GM19463 (cell line): ENCODE data around the gene SEMA3F.

Experiments used
- ATAC-seq: cut with Tn5 transposase; IDR thresholded peaks from one replicate; pipeline ENCODE4 v1.9.1; 2021; ENCODE audit warnings: mild to moderate bottlenecking, moderate library complexity; ENCODE audit not compliant: unreplicated experiment

The SEMA3F gene

DNA sequence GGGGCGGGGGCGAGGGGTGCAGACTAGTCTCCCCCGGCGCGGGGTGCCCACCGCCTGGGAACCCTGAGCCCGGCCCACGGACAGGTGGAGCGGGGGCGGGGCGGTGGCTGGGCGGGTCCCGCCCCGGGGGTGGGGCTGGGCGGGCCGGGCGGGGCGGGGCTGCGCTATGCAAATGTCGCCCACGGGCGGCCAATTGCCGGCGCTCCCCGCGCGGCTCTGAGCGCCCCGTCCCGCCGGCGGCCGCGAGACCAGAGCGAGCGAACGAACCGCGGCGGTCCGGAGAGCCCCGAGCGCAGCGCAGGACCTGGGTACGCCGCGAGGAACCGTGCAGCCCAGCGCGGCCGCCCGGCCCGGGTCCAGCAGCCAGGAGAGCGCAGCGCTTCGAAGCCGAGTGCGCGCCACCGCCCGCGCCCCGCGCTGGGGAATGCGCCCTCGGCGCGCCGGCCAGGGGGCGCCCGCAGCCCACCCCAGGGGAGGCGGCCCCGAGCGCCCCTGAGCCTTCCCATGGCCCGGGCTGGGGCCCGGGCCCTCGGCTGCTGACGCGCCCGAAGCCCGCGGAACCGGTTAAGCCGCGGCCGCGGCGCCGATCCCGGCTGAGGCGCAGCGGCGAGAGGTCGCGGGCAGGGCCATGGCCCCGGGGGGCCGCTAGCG is at the start of gene SEMA3F:
TSS of gene SEMA3F (plus strand) at position 485 of the 651 bp plus-strand sequence. CDS start 4,299 bp downstream, outside the sequence.
- peak; percentile 91 for ATAC-seq

DNA sequence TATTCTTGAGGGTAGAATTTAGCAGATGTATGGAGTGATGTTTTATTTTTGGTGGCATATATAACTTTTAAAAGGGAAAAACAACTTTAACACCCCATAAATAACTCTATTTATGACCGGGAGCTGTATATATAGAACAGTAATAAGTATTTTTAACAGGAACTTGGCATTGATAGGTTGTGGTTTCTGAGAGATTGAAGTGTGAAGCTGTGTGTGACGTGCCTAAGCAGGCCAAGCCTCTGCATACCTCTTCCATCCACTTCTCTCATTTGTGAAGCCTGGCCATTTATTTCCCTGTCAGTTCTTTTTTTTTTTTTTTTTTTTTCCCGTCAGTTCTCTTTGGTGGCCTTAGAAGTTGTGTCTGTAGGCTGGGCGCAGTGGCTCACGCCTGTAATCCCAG is 43.4 kb upstream of the SEMA3F start:
- ATAC-seq: no peak

DNA sequence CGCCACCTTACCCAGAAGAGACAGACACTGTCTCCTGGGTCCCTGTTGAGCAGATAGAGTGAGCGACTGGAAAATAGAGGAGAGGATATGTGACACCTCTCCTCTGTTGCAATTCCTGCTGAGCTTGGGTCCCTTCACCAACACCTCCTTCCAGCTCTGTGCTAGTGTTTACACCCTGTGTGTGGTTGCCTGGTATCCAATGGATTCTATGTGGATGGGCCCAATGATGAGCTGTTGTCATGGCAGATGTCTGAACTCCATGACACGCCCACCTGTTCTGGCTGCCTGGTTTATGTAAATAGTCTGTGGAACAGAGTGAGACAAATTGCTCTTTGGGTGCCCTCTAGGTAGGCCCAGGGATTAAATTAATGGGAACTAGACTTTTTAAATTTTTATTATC is 42.7 kb upstream of the SEMA3F start:
- no peak for ATAC-seq

GRCh38 chr3:50117120-50117519 is 38.0 kb upstream of the SEMA3F start:
- ATAC-seq: no peak

DNA sequence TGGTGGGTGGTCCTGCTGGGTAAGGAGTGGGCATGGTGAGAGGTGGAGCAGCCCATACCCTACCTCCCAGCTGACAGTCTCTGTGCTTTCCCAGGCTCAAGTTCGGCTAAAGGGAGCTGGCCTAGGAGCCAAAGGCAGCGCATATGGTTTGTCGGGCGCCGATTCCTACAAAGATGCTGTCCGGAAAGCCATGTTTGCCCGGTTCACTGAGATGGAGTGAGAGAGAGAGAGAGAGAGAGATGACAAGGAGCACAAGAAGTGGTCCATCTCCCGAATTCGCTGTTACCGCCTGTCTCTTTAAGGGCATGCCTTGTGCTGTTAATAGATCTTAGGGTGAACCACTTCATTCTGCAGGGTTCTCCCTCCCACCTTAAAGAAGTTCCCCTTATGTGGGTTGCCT is 36.9 kb upstream of the SEMA3F start:
- ATAC-seq: no peak

DNA sequence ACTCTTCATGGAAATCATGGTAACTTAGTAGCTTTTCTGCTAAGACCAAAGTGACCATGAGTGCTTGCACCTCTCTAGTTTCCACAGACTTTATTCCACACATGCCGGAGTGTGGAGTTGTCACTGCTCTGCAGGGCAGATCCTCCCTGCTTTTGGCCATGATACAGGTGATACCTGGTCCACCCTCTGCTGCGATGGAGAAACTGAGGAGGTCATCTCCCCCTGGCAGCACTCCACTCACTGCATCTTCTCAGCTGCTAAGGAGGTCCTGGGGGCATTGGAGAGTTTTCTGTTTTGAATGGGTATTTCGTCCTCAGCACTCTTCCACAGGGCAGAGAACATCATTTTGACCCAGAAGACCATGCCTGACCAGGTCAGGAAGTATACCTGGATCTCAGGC is 35.3 kb upstream of the SEMA3F start:
- ATAC-seq: no peak

- ATAC-seq: no peak
These were observed 34.6 kb upstream of the SEMA3F start for GRCh38 chr3:50120364-50121071.

DNA sequence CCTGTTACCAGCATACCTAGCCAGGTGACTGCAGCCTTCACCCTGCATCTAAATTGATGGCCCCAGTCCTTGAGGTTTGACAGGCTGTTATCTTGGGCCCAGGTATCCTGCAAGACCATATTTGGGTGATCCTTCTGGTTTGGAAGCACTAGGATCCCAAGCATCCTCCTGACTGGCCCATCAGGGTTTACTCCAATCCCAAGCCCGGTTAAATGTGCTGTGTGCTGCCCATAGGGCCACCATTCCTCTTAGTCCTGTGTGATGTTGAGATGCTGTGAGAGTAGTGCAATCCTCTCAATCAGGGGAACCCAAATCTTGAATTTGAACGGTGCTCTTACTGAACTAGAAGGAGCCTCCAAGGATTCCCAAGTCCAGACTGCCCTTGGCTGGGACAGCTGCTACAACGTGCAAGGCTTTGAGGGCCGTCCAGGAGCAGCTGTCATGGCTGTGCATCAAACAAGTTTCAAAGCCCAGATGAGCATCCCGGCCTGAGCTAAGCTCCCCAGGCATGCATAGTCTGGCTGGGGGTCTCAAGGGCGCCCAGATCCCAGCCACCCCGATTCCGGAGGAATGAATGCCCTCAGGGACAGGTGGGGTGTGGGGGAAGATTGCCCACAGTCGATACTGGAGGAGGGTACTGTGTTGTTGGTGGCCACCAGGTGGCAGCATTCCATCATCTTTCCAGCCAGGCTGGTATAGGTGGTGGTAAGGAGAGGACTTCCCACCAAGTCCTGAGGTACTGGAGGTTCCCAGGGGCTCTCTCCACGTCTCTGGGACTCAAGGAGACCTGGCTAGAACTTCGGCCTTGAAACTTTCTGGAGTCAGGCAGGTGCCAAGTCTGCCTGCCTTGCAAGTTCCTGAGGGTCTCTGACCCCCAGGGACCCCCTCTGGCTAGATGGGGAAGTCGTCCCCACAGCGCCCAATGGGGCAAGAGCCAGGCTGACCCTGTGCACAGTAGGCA is 33.8 kb upstream of the SEMA3F start:
- no peak for ATAC-seq

DNA sequence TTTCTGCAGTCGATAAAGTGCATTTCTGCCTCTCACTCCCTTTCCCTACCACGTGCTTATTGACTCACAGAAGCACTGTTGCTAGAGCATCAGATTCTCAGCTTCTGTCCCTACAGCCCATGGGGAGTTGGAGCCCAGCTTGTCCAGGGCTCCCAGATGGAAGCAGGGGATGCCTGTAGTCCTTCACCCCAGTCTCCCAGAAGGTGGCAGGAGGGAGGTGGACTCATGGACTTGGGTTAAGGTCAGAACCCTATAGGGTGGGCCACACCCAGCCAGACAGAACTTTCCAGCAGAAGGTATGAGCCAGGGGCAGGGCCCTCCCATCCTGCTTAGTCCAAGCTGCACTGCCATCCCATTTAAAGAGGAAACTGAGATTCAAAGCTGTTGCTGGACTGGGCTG is 33.1 kb upstream of the SEMA3F start:
- no peak for ATAC-seq

GRCh38 chr3:50122661-50123391 is 32.3 kb upstream of the SEMA3F start:
- no peak for ATAC-seq

DNA sequence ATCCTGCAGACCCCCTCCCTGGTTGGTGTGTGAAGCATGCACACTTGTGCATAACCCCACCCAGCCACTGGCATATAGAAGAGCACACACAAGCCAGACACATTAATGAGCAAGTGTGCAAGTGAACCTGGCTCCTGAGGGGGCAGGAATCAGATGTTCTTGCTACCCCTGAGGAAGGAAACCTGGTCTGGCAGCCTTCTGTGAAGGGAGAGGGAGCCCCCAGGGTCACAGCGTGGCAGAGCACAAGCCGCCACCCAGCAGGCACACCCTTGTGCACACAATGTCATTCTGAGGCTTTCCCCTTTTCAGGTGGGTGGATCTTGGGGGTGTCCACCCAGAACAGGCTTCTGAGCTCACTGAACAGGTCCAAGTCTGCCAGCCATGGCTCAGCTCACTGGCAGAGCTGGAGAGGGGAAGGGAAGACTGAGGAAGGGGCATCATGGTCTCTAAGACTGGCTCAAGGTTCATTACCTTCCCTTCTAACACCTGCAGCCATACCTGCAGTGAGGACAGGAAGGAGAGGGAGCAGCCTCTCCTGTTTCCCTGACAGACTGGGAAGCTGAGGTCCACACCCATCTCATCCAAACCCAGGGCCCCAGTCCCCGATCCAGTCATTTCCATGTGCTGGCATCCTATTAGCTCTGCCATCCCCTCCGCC is 31.6 kb upstream of the SEMA3F start:
- ATAC-seq: no peak

DNA sequence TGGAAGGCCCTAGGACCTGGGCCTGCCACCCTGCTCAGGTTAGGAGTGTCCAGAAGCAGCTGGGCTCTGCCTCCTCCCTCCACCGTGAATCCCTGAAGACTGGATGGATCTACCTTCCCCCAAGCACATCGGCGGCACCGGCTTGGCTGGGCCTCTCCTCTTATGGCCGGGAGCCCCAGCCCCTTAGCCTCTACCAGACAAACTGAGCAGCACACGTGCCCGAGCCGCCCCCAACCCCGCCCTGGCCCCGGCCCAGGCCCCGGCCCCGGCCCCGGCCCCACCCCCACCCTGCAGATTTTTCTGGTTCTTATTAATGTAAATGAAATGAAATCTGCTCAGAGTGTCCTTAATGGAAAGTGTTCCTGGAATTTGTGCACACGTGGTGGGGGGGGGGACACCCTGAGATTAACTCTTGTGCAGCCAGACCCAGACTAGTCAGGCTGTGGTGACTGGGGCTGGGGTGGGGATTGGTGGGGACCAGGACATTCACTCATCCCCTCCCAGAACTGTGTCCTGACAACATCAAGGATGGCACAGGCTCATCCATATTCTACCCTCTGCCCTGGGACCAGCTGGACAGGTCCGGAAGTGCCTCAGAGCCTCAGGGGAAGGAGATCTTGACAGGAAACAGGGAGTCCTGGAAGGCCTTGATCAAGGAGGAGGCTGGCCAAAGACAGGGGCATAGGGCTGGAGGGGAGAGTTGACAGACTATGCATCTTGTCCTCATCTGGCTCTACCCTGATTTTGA is 30.9 kb upstream of the SEMA3F start:
- ATAC-seq: no peak

DNA sequence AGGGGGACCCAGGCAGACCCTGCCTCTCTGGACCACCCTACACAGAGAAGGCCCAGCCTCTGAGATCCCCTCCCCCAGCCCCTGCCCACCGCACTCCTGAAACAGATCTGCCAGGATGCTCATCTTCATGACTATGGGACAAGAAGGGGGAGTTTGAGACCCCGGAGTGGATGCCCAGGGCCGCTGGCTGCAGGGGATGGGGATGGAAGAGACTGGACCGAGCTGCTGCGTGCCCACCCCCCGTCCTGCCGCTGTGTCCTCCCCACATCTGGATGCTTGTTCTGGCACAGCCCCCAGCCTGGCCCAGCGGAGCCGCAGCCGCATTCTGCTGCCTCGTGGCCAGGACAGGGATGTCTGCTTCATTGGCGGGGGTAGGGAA is 30.3 kb upstream of the SEMA3F start:
- ATAC-seq: no peak

DNA sequence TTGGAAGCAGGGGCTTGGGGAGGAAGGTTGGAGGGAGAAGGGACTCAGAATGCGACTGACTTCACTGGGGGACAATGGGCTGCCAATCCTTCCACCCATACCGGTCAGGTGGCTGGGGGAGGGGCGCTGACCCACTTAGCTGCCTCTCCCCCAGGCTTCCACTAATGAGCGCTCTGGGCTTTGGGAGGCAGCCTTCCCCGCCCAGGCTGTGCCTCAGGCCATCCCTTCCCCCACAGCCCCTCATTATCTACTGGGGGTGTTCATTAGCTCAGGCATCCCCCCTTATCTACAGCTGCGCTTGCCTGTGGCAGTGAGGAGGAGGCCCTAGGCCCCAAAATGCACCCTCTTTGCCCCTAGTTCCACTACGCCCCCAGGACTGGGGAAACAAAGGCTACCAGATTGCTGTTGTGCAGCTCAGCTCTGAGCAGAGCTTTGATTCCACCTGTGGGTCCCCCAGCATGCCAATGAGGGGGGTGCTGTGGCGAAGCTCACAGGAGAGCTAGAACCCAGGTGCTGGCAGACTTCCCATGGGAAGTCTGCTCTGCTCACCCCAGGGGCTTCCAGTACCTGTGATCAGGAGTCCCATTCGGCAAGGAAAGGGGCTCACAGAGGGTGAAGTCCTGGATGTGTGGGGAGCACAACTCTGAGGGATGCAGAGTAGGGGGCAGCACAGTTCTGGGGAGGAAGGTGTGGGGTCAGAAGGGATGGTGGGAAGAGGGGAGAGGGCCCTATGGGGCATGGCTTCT is 29.4 kb upstream of the SEMA3F start:
- no peak for ATAC-seq

GRCh38 chr3:50126287-50127211 is 28.6 kb upstream of the SEMA3F start:
- no peak for ATAC-seq

- no peak for ATAC-seq
These were observed 27.9 kb upstream of the SEMA3F start for GRCh38 chr3:50127251-50127691.

DNA sequence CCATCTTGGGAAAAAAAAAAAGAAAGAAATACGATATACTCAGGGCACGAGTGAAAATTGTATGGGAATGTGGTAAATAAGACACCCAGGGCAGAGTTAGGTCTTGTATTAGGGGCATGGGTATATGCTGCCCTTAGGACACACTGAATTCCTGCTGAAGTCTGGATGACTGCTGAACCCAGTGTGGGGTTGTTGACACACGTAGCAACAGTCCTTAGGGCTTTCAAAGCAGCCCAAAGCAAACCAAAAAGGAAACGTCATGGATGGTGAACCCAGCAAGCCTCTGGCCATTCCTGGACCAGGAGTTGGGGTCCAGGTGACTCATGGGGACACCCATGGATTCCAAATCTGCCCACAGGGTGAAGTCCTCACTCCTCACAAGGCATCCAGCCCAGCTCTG is 27.1 kb upstream of the SEMA3F start:
- ATAC-seq: no peak

DNA sequence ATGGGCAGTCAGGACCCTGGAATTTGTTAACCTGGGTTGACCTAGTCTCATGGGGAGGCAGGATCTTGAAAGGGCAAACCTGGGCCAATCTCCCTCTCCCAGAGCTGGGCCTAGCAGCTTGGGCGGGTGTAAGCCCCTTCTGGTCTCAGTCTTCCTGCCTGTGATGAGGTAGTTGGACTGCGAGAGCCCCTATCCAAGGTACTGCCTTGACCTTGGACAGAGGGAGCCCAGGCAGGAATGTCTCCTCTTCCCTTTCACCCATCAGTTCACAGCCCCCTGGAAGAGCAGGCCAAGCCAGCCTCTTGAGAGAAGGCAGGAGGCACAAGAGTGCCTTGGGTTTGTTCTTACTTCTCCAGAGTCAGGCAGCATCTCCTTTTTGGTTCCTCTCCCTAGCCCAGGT is 24.7 kb upstream of the SEMA3F start:
- no peak for ATAC-seq
